ENCODE results near the gene NHS. TPM values are rescaled to one million over a fixed set of nuclear protein-coding genes. Genes with fewer than 3 reads are reported as not detected.
A peak's percentile ranks its signal among the peaks of the same experiment; 100 is the strongest.
"Not testable (repeated sequence)": the region's sequence is repeated elsewhere in the genome, so short reads cannot be mapped to it uniquely, and the experiment has no call there.

Gene NHS
- total RNA-seq, 2 donors from 2014 or later, result 1.2 to 2.7 TPM

GRCh38 chrX:17499512-17499911, 124.5 kb downstream of the NHS start:
- ATAC-seq (no peak), DNase-seq (ENCODE audit: low spot score in 2 of 2) (no peak)
- no peak overlapping the region for H3K27ac Mint-ChIP-seq
- H3K36me3 Mint-ChIP-seq, result no peaks in the 10 kb centered on the region
- no peaks in the 10 kb centered on the region for H3K9me3 Mint-ChIP-seq

- no peaks in the 10 kb centered on the region for H3K36me3 Mint-ChIP-seq
- no peaks in the 10 kb centered on the region for H3K9me3 Mint-ChIP-seq
- no peak overlapping the region for H3K27ac Mint-ChIP-seq
- DNase-seq (ENCODE audit: low spot score in 2 of 2), result no peak
- no peak for ATAC-seq
Measured at GRCh38 chrX:17500145-17500579, 125.2 kb downstream of the NHS start.

- Mint-ChIP-seq H3K9me3 (peaks cover 0 to 5% of the 10 kb centered on the region in 2 donors), H3K27ac (no peak overlapping the region), H3K36me3 (no peaks in the 10 kb centered on the region)
- DNase-seq (ENCODE audit: low spot score in 2 of 2), result no peak
- ATAC-seq, result no peak
Measured at GRCh38 chrX:17501746-17502145, 126.7 kb downstream of the NHS start.

- not testable (repeated sequence) for H3K9me3 Mint-ChIP-seq, H3K36me3 Mint-ChIP-seq, H3K27ac Mint-ChIP-seq
Measured at GRCh38 chrX:17506352-17506751, 131.4 kb downstream of the NHS start.

GRCh38 chrX:17511556-17511955, 136.6 kb downstream of the NHS start:
- Mint-ChIP-seq H3K36me3 (no peaks in the 10 kb centered on the region), H3K27ac (no peak overlapping the region)

More at GRCh38 chrX:17506352-17506751, 131.4 kb downstream of the NHS start:
- not testable (repeated sequence) for DNase-seq (ENCODE audit: low spot score in 2 of 2); ATAC-seq

GRCh38 chrX:17519358-17519757, 144.4 kb downstream of the NHS start:
- H3K27ac Mint-ChIP-seq, result no peak overlapping the region
- ATAC-seq (no peak), DNase-seq (ENCODE audit: low spot score in 2 of 2) (no peak)
- no peaks in the 10 kb centered on the region for H3K9me3 Mint-ChIP-seq
- H3K36me3 Mint-ChIP-seq, result no peaks in the 10 kb centered on the region

More at GRCh38 chrX:17511556-17511955, 136.6 kb downstream of the NHS start:
- DNase-seq (ENCODE audit: low spot score in 2 of 2) (no peak), ATAC-seq (no peak)
- H3K9me3 Mint-ChIP-seq, result no peaks in the 10 kb centered on the region

- H3K9me3 Mint-ChIP-seq, result no peaks in the 10 kb centered on the region
- no peak for DNase-seq (ENCODE audit: low spot score in 2 of 2)
- no peak for ATAC-seq
- H3K36me3 Mint-ChIP-seq, result no peaks in the 10 kb centered on the region
- H3K27ac Mint-ChIP-seq, result no peak overlapping the region
Measured at GRCh38 chrX:17520016-17520615, 145.1 kb downstream of the NHS start.

- H3K27ac Mint-ChIP-seq, result no peak overlapping the region
- no peaks in the 10 kb centered on the region for H3K36me3 Mint-ChIP-seq
- DNase-seq (ENCODE audit: low spot score in 2 of 2) (no peak), ATAC-seq (no peak)
- H3K9me3 Mint-ChIP-seq, result no peaks in the 10 kb centered on the region
Measured at GRCh38 chrX:17521871-17522693, 147.1 kb downstream of the NHS start.

- DNase-seq (ENCODE audit: low spot score in 2 of 2) (no peak), ATAC-seq (no peak)
- H3K27ac Mint-ChIP-seq, result no peak overlapping the region
- no peaks in the 10 kb centered on the region for H3K9me3 Mint-ChIP-seq
- H3K36me3 Mint-ChIP-seq, result no peaks in the 10 kb centered on the region
Measured at GRCh38 chrX:17525266-17525665, 150.3 kb downstream of the NHS start.

GRCh38 chrX:17525762-17526555, 151.0 kb downstream of the NHS start:
- ATAC-seq (no peak), DNase-seq (ENCODE audit: low spot score in 2 of 2) (no peak)
- no peaks in the 10 kb centered on the region for H3K9me3 Mint-ChIP-seq
- no peaks in the 10 kb centered on the region for H3K36me3 Mint-ChIP-seq
- H3K27ac Mint-ChIP-seq, result no peak overlapping the region

GRCh38 chrX:17527135-17527701, 152.2 kb downstream of the NHS start:
- H3K36me3 Mint-ChIP-seq, result no peaks in the 10 kb centered on the region
- no peak overlapping the region for H3K27ac Mint-ChIP-seq
- no peaks in the 10 kb centered on the region for H3K9me3 Mint-ChIP-seq
- ATAC-seq, result no peak
- no peak for DNase-seq (ENCODE audit: low spot score in 2 of 2)

- Mint-ChIP-seq H3K9me3 (no peaks in the 10 kb centered on the region), H3K36me3 (no peaks in the 10 kb centered on the region), H3K27ac (no peak overlapping the region)
- DNase-seq (ENCODE audit: low spot score in 2 of 2) (no peak), ATAC-seq (no peak)
Measured at GRCh38 chrX:17527922-17528321, 152.9 kb downstream of the NHS start.

- ATAC-seq (no peak), DNase-seq (ENCODE audit: low spot score in 2 of 2) (no peak)
- no peaks in the 10 kb centered on the region for H3K36me3 Mint-ChIP-seq
- no peak overlapping the region for H3K27ac Mint-ChIP-seq
- no peaks in the 10 kb centered on the region for H3K9me3 Mint-ChIP-seq
Measured at GRCh38 chrX:17529151-17529745, 154.2 kb downstream of the NHS start.

- Mint-ChIP-seq H3K27ac (no peak overlapping the region), H3K36me3 (no peaks in the 10 kb centered on the region), H3K9me3 (no peaks in the 10 kb centered on the region)
- ATAC-seq (no peak), DNase-seq (ENCODE audit: low spot score in 2 of 2) (no peak)
Measured at GRCh38 chrX:17531500-17531899, 156.5 kb downstream of the NHS start.

GRCh38 chrX:17535229-17535628, 160.2 kb downstream of the NHS start:
- H3K36me3 Mint-ChIP-seq, result no peaks in the 10 kb centered on the region
- H3K9me3 Mint-ChIP-seq, result no peaks in the 10 kb centered on the region
- peak; percentile 40 to 45 for ATAC-seq
- peak in 1 of 2 donors; percentile 40 for DNase-seq (ENCODE audit: low spot score in 2 of 2)
- no peak overlapping the region for H3K27ac Mint-ChIP-seq

- Mint-ChIP-seq H3K36me3 (no peaks in the 10 kb centered on the region), H3K27ac (peak overlapping the region in 1 of 2 donors; percentile 39), H3K9me3 (no peaks in the 10 kb centered on the region)
- ATAC-seq, result no peak
- no peak for DNase-seq (ENCODE audit: low spot score in 2 of 2)
Measured at GRCh38 chrX:17537723-17538243, 162.8 kb downstream of the NHS start.

Data from activated naive CD4-positive, alpha-beta T cell treated with anti-CD3 and anti-CD28 coated beads, Interleukin-2, amount 50 U/mL, for 72 hours (primary cell).